Fibroblast of skin of right biceps (primary cell): ENCODE measurements around the gene HSPG2.
A peak's percentile ranks its signal among the peaks of the same experiment; 100 is the strongest.

Experiments used
- DNase-seq: peaks from one replicate; pipeline ENCODE4 v3.0.0-alpha.2; 2013

Gene HSPG2

DNA sequence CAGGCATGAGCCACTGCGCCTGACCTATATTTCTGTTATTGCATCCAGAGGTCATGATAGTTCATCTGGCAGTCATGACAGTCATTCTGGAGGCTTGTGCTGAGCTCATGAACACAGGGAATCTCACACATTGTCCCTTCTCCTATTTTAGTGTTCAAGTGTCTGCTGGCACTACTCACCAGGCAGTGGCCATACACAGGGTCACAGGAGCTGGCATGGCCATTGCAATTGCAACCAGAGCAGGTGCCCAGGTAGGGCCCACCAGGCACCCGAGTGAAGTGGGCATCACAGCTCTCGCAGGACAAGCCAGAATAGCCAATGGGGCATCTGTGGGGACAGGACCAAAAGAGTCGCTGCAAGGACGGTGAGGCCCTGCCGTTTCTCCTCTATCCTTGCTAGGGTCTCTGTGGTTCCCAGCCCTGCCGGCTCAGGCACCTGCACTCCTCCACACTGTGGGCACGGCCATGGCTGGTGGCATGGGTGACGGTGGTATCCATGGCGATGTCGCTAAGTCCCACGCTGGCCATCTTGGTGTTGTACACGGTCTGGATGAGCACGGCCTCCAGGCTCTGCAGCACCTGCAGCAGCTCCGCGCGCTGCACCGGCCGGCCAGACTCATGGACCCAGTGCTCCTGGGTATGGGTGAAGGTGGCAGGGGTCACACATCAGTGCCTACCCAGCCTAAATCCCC lies 57.0 kb downstream of the HSPG2 start:
- DNase-seq, result no peak

- no peak for DNase-seq
These were observed 58.2 kb downstream of the HSPG2 start for GRCh38 chr1:21878840-21879478.

DNA sequence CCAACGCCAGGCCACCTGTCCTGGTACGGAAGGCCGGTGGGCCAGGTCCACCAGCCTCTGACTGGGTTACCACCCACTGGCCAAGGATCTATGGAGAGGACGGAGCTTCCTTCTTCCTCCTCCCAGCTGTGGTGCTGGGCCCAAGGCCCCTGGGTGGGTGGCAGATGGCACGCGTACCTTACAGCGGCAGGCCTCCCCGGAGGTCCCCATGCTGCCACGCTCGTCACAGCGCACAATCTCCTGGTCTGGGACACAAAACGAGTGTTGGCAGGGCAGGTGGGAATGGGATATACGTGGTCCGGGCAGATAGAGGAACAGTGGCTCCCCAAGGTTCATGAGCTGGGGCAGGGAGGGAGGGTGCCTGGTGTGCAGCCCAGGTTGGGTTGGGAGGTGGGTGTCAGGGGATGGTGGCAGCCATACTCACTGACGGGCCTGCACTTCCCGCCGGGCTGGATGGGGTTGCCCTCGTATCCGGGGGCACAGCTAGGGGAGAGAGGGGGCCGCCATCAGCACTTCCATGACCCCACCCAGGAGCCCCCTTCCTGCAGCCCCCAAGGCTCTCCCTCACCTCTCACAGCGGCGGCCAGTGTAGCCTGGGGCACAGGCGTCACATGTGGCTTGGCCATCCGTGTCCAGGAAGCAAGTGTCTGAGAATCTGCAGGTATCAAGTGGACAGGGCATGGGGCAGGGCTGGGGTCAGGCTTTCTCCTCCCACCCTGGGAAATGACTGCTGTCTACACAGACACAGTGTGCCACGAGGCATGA lies 58.9 kb downstream of the HSPG2 start:
- no peak for DNase-seq

- DNase-seq, result no peak
These were observed 60.8 kb downstream of the HSPG2 start for GRCh38 chr1:21876267-21876666.

DNA sequence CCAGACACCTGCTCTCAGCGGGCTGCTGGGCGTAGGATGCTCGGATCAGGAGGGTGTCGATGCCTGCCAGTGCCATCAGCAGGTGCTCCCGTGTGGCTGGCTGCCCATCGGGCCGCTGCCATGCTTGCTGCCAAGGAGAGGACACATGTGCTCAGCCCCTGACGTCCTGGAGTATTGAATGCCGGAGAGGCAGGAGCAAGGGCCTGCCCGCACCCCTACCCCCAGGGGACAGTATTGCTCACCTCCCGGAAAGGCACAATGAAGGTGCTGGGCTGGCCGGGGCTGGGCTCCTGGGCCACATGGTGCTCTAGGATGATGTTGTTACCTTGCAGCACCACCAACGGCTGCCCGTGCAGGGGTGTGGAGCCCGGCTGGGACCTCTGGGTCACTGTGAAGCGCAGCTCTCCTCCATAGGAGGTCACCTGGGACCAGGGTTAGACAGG lies 61.5 kb downstream of the HSPG2 start:
- no peak for DNase-seq

GRCh38 chr1:21874778-21875547 lies 62.1 kb downstream of the HSPG2 start:
- DNase-seq, result no peak

DNA sequence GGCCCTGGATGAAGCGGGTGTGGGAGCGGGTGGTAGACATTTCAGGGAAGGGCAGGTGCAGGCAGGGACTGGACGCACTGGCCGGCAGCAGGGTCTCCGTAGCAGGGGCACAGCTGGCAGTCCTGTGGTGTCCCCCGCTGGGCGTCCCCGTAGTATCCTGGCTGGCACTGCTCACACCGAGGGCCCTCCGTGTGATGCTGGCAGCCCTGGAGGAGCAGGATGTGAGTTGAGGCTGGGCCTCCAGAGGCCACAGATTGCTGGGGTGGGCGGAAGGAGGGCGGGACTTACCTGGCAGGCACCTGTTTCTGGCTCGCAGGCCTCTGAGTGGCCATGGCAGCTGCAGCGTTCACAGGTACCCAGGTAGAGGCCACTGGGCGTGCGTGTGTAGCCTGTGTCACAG lies 62.8 kb downstream of the HSPG2 start:
- DNase-seq, result no peak

DNA sequence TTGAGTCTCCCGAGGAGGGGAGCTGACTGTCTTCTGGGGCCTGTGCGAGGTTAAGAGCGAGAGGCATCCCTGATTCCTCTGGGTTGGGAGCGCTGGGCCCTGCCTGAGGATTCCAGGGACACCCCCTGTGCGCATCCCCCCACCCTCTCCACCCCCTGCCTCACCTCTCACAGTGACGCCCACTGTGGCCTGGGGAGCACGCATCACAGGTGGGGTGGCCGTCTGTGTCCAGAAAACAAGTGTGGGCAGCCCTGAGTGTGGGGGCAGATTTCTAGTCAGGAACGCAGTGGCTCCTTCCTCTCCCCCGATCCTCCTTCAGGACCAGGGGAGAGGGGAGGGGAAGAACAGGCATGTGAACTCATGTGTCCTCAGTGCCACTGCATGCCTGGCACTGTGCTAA lies 63.3 kb downstream of the HSPG2 start:
- DNase-seq, result no peak

DNA sequence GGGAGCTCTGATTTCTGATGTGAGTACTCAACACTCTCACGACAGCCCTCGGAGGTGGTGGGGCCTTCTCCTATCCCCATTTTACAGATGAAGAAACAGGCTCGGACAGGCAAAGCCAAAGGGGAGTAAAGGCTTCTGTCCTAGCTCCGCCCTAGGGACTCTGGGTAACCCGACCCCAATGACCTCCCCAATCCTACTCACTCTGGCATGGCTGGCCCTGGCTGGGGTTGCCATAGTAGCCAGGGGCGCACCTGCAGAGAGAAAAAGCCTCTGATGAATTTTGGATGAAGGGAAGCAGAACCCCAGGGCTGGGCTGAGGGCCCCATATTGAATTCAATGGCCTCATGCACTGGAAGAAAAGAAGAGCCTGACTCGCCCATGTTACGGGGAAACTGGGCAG lies 63.9 kb downstream of the HSPG2 start:
- DNase-seq, result no peak

DNA sequence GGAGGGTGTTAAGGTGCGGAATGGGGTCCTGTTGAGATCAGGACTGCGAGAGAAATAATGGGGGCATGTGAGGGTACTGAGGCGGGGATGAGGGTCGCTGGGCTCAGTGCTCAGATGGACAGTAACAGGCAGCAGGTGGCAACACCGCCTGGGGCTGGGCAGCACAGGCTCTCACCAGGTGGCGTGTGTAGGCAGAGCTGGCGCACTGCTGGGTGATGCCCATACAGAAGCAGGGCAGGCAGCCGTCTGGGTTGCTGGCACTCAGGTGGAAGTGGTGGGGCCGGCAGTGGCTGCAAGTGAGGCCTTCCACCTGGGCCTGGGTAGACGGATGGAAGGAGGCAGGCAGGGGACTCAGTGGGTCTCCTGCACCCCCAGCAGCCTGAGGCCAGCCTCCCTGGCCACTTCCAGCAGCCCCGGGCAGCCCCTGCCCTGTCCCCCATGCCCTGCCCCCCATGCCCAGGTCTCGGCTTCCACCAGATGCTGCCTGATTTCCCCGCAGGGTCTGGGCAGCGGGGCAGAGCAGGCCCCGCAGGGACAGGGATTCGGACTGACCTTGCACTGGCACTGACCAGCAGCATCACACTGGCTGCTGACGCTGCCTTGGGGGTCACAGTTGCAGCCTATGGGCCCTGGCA lies 64.5 kb downstream of the HSPG2 start:
- no peak for DNase-seq

GRCh38 chr1:21871943-21872342 lies 65.2 kb downstream of the HSPG2 start:
- no peak for DNase-seq

GRCh38 chr1:21870611-21871010 lies 66.5 kb downstream of the HSPG2 start:
- DNase-seq, result no peak

DNA sequence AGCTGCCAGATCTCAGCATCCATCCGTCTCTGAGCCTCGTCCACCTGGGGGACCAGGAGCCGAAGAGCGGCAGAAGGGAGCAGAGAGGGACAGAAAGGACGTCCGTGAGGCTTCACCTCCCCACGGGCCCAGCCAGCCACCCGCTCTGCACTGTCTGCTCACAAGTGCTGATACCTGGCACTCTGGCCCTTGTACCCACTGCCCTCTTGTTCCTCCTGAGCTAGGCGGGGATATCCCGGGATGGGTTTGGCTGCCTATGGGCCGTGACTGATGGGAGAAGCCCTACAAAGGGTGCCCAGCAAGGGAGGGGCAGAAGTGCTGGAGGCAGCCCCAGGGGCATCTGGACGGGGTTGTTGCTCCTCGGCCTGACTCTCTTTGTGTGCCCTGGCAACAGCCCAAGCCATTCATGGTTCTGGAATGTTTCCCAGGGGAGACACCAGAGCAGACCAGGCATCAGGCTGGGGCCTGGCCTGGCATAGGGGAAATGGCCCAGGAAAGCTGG lies 67.4 kb downstream of the HSPG2 start:
- DNase-seq, result peak; percentile 84

DNA sequence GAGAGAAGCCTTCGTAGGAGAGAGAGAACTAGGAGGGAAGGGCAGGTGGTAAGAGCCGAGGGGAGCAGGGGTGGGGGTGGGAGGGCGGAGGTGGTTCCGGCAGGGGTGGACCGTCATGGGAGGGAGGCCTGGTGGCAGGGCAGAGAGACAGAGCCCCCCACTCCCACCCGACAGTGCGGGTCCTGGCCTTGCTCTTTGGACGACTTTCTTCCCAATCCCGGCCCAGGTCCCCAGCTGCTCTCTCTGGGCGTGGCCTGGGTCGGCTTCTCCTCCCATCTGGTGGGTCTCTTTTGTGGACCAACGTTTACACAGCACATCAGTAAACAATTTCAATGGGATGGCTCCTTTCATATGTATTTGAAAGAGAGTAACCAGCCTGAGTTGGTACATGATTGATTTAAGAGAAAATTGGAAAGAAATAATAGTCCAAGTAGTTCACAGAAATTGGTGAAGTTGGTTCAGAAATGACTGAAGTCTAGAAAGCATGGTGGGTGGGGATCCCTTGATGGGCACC lies 68.1 kb downstream of the HSPG2 start:
- DNase-seq, result no peak

- no peak for DNase-seq
These were observed 68.6 kb downstream of the HSPG2 start for GRCh38 chr1:21868482-21868881.

DNA sequence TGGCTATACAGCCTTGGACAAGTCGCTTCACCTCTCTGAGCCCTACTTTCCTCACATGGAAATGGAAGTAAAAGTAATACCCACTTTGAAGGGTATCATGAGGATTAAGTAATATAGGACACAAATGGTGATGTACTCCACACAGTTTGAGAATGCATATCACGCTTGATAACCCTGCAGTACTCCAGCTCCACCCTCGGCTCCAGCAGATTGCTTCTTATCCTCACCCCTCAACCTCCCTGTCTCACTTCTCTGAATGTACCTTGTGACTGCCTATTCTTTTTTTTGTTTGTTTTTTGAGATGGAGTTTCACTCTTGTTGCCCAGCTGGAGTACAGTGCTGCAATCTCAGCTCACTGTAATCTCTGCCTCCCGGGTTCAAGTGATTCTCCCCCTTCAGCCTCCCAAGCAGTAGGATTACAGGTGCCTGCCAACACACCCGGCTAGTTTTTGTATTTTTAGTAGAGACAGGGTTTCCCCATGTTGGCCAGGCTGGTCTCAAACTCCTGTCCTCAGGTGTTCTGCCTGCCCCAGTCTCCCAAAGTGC lies 69.6 kb downstream of the HSPG2 start:
- DNase-seq, result no peak

DNA sequence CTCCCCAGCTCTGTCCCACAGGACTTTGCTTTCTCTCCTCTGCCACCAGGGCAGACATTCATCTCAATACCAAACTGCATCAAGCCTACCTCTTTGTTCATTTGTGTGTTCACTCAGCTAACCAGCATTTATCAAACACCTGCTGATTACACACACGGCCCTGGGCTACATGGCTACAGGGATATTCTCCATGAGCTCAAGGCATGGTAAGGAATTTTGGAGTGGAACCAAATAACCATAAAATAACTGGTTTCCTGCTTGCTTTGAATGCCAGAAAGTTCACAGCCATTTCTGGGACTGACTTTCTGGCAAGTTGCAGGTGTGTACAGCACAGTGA lies 70.4 kb downstream of the HSPG2 start:
- DNase-seq, result no peak

DNA sequence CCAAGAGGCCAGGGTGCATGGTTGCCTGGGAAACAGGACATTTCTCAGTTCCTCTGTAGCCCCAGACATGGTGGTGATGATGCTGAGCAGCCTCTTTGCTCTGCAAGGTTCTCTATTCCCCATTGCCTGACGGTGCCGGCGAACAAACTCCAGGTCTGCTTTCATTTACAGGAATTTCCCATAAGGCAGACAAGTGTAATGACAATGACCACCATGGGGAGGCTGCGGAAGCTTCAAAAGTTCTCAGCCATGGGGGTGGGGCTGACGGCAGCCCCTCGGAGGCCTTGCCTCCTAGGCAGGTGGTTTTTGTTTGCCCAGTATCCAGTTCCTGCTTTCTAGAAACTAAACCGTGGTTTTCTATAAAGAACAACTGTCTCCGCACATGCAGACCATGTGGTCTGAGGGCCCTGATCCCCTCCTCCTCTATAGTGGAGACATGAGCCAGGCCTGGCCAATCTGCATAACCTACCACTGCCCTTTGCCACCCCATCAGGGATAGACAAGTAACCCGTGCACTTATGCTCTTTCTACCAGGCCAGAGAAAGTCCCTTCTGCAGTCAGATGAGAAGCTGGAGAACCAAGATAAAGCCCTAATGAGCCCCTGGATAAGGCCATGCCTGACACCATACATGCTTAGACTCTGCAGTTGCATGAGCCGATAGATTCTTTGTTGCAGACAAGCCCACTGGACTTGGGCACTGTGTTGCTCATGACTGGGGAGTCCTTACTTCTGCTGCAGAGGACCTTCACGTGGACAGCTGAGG lies 71.0 kb downstream of the HSPG2 start:
- DNase-seq, result peak; percentile 11

DNA sequence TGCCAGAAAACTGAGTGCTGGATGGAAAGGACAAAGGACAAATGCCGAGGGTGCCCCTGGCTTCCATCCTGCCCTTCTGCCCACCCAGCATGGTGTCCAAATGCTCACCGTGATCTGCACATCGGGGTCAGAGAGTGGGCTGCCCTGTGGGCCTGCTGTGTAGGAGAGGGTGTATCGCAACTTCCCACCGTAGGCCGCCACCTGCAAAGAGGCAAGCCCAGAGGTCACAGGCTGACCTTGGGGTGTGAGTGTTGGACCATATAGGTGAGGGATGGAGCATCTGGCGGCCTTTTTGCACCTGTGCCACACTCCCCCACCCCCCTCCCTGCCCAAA lies 71.5 kb downstream of the HSPG2 start:
- no peak for DNase-seq

DNA sequence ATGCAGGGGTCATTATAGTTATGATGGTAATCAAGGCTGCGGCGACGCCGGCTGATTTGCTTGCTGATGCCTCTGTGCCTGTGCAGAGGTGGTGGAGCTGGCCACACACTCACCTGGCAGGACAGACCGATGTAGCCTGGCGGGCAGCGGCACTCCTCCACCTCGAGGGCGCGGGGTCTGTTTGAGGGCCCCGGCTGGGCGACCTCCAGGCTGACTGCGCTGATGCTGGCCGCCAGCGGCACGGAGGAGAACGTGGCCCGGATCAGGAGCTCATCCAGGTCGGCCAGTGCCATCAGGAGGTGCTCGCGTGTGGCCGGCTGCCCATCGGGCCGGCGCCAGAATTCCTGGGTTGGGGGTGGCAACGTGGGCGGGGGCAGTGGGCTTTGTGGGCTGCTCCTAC lies 72.4 kb downstream of the HSPG2 start:
- no peak for DNase-seq

DNA sequence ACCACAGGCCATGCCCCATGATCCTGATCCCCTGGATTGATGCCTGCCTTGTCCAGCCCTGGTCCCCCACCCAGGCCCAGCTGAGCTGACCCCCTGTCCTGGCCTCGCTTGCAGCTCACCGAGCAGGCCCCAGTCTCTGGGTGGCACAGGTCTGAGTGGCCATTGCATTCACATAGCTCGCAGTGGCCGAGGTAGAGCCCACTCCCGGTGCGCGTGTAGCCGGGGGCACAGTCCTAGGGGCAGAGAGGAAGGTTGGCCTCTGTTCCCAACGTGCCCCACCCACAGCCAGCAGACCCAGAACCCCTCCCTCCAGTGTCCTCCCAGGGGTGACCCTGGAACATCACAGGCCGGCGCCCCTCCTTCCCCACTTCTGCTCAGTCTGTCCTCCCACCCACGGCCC lies 73.1 kb downstream of the HSPG2 start:
- DNase-seq, result no peak
